GM12878 (cell line): ENCODE results near the gene MGAT4C. TPM values are rescaled to one million over a fixed set of nuclear protein-coding genes. Genes with fewer than 3 reads are reported as not detected.
"Not testable (repeated sequence)": the region's sequence is repeated elsewhere in the genome, so short reads cannot be mapped to it uniquely, and the experiment has no call there.

Source experiments
- ATAC-seq: fragments of 200-7000 bp; cut with Tn5 transposase; 3 replicates; pipeline ENCODE4 v1.9.1; 2020; ENCODE audit warnings: mild to moderate bottlenecking, moderate library complexity
- BruUV-seq: library from RNA; stranded (reverse); fragments of 400-500 nt; replicated peaks from 2 replicates; lab custom pipeline; 2021; lab: Mats Ljungman, UMichigan
- CTCF ChIA-PET: fragments of 300-600 bp; sonication (Branson Sonifier 250); formaldehyde crosslinking; extraction: SDS; loops from one replicate; lab custom pipeline; 2021; ENCODE audit warnings: inconsistent platforms; lab: Yijun Ruan, JAX
- POLR2A ChIA-PET: fragments of 350-600 bp; formaldehyde crosslinking; extraction: SDS; loops from one replicate; lab custom pipeline; 2021; ENCODE audit warnings: inconsistent platforms; lab: Charles Lee
- RAD21 ChIA-PET: fragments of 300-600 bp; sonication (Branson Sonifier 250); formaldehyde crosslinking; loops from one replicate; lab custom pipeline; 2023; ENCODE audit warnings: antibody characterized with exemption; ENCODE audit not compliant: unreplicated experiment; lab: Charles Lee
- SMC1A ChIA-PET: fragments of 300-600 bp; sonication (Branson Sonifier 250); formaldehyde crosslinking; loops from one replicate; lab custom pipeline; 2023; ENCODE audit not compliant: unreplicated experiment, uncharacterized antibody; lab: Charles Lee
- DNase-seq: peaks from one replicate; pipeline ENCODE4 v3.0.0-alpha.2; 2011; ENCODE audit warnings: low read depth, low spot score
- FAIRE-seq: peaks from 3 replicates; lab custom pipeline; 2011; peaks lifted over from hg19 to GRCh38; lab: Jason Lieb, UNC
- H2AFZ ChIP-seq: 2 replicates; pipeline ENCODE4 v1.6.0; 2011; ENCODE audit warnings: low read depth, low read length, control low read depth; ENCODE audit not compliant: control insufficient read depth
- H3K27ac ChIP-seq: 2 replicates; pipeline ENCODE4 v1.5.1; 2011; ENCODE audit warnings: control low read depth; ENCODE audit not compliant: control insufficient read depth, insufficient read depth
- H3K27me3 ChIP-seq, 2 experiments: replicated peaks in 1 of 2; 2 replicates each; pipeline versions ENCODE4 v1.6.0 to v1.6.1; 2011; ENCODE audit warnings: low read length in 1 of 2; ENCODE audit not compliant: control insufficient read depth in 2 of 2, insufficient read depth in 2 of 2
- H3K36me3 ChIP-seq, 2 experiments: 2 replicates each; pipeline ENCODE4 v1.5.1; 2011; ENCODE audit warnings: low read length in 1 of 2; ENCODE audit not compliant: control insufficient read depth in 2 of 2, insufficient read depth in 2 of 2
- H3K4me1 ChIP-seq: 2 replicates; pipeline ENCODE4 v1.6.1; 2011; ENCODE audit warnings: mild to moderate bottlenecking, low read length, moderate library complexity, mixed read lengths; ENCODE audit not compliant: control insufficient read depth, insufficient read depth
- H3K4me2 ChIP-seq: 2 replicates; pipeline ENCODE4 v1.6.0; 2011; ENCODE audit warnings: control low read depth; ENCODE audit not compliant: control insufficient read depth, insufficient read depth
- H3K4me3 ChIP-seq: fragments of 200-600 bp; sonication (generic); 2 replicates; pipeline ENCODE4 v1.5.1; 2016
- H3K79me2 ChIP-seq: 2 replicates; pipeline ENCODE4 v1.6.0; 2011; ENCODE audit warnings: low read length; ENCODE audit not compliant: control insufficient read depth, insufficient read depth
- H3K9ac ChIP-seq: 2 replicates; pipeline ENCODE4 v1.8.0; 2011; ENCODE audit warnings: low read length, control low read depth, mixed read lengths; ENCODE audit not compliant: control insufficient read depth, insufficient read depth
- H3K9me3 ChIP-seq: replicated peaks from 3 replicates; pipeline ENCODE4 v1.5.1; 2011; ENCODE audit warnings: mild to moderate bottlenecking, low read length; ENCODE audit not compliant: control insufficient read depth, insufficient read depth
- H4K20me1 ChIP-seq: 2 replicates; pipeline ENCODE4 v1.6.0; 2011; ENCODE audit not compliant: control insufficient read depth, insufficient read depth
- NFYB ChIP-seq: IDR thresholded peaks from 2 replicates; pipeline ENCODE4 v1.6.1; 2011; ENCODE audit warnings: low read depth, mild to moderate bottlenecking, low read length, improper control_type of control experiment, moderate library complexity; ENCODE audit not compliant: insufficient read depth
- RB1 ChIP-seq: fragments of 450-650 bp; formaldehyde crosslinking; IDR thresholded peaks from 2 replicates; pipeline ENCODE4 v1.6.1; 2017; ENCODE audit warnings: mild to moderate bottlenecking, borderline replicate concordance
- SPI1 ChIP-seq: IDR thresholded peaks from 2 replicates; pipeline ENCODE4 v1.6.1; 2011; ENCODE audit warnings: low read depth, mild to moderate bottlenecking, low read length, moderate library complexity, borderline replicate concordance; ENCODE audit not compliant: insufficient read depth
- WGBS: methylation state at CpG from one replicate; pipeline ENCODE4 v1.1.6; 2016; ENCODE audit warnings: low lambda C conversion rate; ENCODE audit not compliant: insufficient replicate concordance, insufficient coverage; ENCODE audit errors: missing lambda C conversion rate; 5-methylcytosine and 5-hydroxymethylcytosine counted together
- in situ Hi-C: fragments of 300-500 bp; cut with MboI; formaldehyde crosslinking; loops from 9 replicates; pipeline ENCODE4 v1.14.3; 2018; ENCODE audit warnings: mixed read lengths
- intact Hi-C: fragments of 100-400 bp; cut with micrococcal nuclease; formaldehyde crosslinking; loops from one replicate; pipeline ENCODE4 v1.14.2; 2022; ENCODE audit not compliant: unreplicated experiment
- polyA plus RNA-seq, 11 experiments: library from polyadenylated mRNA; depleted of rRNA in 4 of 11; unstranded in 6 of 11; stranded (reverse) in 5 of 11; fragments of >200 nt; fragmentation: Nextera tagmentation in 4 of 11; fragmentation: Illumina TruSeq in 1 of 11; extraction: Ambion mirVana in 4 of 11; extraction: Trizol in 1 of 11; gene quantifications; 1 replicate in 1 of 11; 2 replicates in 10 of 11; pipeline versions ENCODE4 v1.2.1 to v1.2.3, GENCODE V29; 2011 to 2016; ENCODE audit warnings: inconsistent platforms in 2 of 11, missing spikeins in 2 of 11, low read depth in 1 of 11
- total RNA-seq, 4 experiments: library from RNA; depleted of rRNA in 3 of 4; stranded (reverse); fragments of >200 nt in 3 of 4; fragmentation: Illumina TruSeq in 1 of 4; extraction: Trizol in 1 of 4; gene quantifications; 2 replicates each; pipeline versions ENCODE4 v1.2.1 to v1.2.3, GENCODE V29; 2013 to 2021
- TF ChIP-seq, protein P1 (sequence below): fragments of 450-650 bp; IDR thresholded peaks from 2 replicates; pipeline ENCODE4 v1.6.1; 2017; ENCODE audit warnings: mild to moderate bottlenecking, moderate library complexity
- TF ChIP-seq, protein P2 (sequence below): IDR thresholded peaks from 2 replicates; pipeline ENCODE4 v1.6.1; 2012; ENCODE audit warnings: improper control_type of control experiment, low read depth, low read length; ENCODE audit not compliant: insufficient replicate concordance

The MGAT4C gene
- total and polyA plus RNA-seq, 10 of the 15 experiments (the other 5 are each of a cell fraction or from before 2014, with no cell fraction given), result not detected

DNA sequence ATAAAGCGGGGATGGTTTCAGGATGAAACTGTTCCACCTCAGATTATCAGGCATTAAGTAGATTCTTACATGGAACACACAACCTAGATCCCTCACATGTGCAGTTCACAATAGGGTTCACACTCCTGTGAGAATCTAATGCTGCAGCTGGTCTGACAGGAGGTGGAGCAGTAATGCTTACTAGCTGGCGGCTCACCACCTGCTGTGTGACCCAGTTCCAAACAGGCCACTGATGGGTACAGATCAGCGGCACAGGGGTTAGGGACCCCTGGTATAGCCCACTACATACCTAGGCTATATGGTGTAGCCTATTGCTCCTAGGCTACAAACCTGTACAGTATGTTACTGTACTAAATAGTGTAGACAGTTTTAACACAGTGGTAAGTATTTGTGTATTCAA is 129.3 kb downstream of the MGAT4C start:
- FAIRE-seq, ATAC-seq, DNase-seq, H3K79me2 ChIP-seq, H3K27ac ChIP-seq, H3K27me3 ChIP-seq, intact Hi-C loops, SMC1A ChIA-PET, RAD21 ChIA-PET, H3K4me3 ChIP-seq, H4K20me1 ChIP-seq, in situ Hi-C loops, BruUV-seq, H3K36me3 ChIP-seq, H3K9ac ChIP-seq, H3K4me1 ChIP-seq, POLR2A ChIA-PET, H3K4me2 ChIP-seq, H3K9me3 ChIP-seq, H2AFZ ChIP-seq: not testable (repeated sequence)
- CTCF ChIA-PET, result interaction anchor here (0.6 kb wide), 1 partner anchor 16 kb away, joined by 3 read pairs; no protein-coding TSS in a partner anchor
- WGBS, result 16% methylated on average over 3 of the region's 3 CpGs

DNA sequence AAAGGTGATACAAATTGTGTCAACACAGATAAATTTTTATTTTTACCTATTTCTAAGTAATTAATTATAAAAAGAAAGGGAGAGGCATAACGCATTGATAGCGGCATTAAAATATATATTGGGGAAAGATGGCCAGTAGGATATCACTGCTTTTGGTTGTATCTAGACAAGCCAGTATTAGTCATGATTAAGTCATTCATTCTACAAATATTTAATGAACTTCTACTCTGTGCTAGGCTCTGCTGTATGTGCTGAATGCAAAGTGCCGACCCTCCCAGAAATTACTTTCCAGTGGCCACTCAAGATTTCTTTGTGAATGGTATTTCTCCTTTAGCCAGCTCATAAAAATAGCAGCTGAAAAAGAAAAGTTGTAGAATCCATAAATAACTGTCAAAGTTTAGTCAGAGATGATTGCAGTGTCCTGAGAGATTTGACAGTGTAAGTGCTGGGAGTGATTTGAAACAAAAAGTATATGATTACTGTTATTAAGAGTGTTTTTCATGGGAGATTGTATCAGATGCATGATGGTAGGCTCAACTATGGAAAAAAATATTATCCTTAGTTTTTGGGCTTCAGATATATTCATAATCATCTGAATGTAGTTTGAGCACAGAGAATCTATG is 133.2 kb downstream of the MGAT4C start:
- no peak for FAIRE-seq
- H3K4me3 ChIP-seq, result no peak overlapping the region
- H3K36me3 ChIP-seq, result no peaks in the 10 kb centered on the region
- no peaks in the 10 kb centered on the region for H3K79me2 ChIP-seq
- intact Hi-C loops (no loop called here), in situ Hi-C loops (no loop called here)
- CTCF ChIA-PET, result no interaction called here
- H3K9me3 ChIP-seq, result no peaks in the 10 kb centered on the region
- SMC1A ChIA-PET, result no interaction called here
- RAD21 ChIA-PET, result no interaction called here
- H3K4me1 ChIP-seq, result no peaks in the 10 kb centered on the region
- no peak for DNase-seq
- no peak overlapping the region for H3K27ac ChIP-seq
- WGBS, result 22% methylated on average over 3 of the region's 3 CpGs
- no peaks in the 10 kb centered on the region for H3K27me3 ChIP-seq
- H2AFZ ChIP-seq, result no peak overlapping the region
- no peak overlapping the region for H3K4me2 ChIP-seq
- no peak overlapping the region for H3K9ac ChIP-seq
- POLR2A ChIA-PET, result no interaction called here
- no peaks in the 10 kb centered on the region for H4K20me1 ChIP-seq
- no TSS peak for BruUV-seq
- ATAC-seq, result no peak
- TF ChIP-seq SPI1 (no peak), NFYB (no peak), RB1 (no peak)
- TF ChIP-seq, protein P1, sequence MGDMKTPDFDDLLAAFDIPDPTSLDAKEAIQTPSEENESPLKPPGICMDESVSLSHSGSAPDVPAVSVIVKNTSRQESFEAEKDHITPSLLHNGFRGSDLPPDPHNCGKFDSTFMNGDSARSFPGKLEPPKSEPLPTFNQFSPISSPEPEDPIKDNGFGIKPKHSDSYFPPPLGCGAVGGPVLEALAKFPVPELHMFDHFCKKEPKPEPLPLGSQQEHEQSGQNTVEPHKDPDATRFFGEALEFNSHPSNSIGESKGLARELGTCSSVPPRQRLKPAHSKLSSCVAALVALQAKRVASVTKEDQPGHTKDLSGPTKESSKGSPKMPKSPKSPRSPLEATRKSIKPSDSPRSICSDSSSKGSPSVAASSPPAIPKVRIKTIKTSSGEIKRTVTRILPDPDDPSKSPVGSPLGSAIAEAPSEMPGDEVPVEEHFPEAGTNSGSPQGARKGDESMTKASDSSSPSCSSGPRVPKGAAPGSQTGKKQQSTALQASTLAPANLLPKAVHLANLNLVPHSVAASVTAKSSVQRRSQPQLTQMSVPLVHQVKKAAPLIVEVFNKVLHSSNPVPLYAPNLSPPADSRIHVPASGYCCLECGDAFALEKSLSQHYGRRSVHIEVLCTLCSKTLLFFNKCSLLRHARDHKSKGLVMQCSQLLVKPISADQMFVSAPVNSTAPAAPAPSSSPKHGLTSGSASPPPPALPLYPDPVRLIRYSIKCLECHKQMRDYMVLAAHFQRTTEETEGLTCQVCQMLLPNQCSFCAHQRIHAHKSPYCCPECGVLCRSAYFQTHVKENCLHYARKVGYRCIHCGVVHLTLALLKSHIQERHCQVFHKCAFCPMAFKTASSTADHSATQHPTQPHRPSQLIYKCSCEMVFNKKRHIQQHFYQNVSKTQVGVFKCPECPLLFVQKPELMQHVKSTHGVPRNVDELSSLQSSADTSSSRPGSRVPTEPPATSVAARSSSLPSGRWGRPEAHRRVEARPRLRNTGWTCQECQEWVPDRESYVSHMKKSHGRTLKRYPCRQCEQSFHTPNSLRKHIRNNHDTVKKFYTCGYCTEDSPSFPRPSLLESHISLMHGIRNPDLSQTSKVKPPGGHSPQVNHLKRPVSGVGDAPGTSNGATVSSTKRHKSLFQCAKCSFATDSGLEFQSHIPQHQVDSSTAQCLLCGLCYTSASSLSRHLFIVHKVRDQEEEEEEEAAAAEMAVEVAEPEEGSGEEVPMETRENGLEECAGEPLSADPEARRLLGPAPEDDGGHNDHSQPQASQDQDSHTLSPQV, result no peak
- TF ChIP-seq, protein P2, sequence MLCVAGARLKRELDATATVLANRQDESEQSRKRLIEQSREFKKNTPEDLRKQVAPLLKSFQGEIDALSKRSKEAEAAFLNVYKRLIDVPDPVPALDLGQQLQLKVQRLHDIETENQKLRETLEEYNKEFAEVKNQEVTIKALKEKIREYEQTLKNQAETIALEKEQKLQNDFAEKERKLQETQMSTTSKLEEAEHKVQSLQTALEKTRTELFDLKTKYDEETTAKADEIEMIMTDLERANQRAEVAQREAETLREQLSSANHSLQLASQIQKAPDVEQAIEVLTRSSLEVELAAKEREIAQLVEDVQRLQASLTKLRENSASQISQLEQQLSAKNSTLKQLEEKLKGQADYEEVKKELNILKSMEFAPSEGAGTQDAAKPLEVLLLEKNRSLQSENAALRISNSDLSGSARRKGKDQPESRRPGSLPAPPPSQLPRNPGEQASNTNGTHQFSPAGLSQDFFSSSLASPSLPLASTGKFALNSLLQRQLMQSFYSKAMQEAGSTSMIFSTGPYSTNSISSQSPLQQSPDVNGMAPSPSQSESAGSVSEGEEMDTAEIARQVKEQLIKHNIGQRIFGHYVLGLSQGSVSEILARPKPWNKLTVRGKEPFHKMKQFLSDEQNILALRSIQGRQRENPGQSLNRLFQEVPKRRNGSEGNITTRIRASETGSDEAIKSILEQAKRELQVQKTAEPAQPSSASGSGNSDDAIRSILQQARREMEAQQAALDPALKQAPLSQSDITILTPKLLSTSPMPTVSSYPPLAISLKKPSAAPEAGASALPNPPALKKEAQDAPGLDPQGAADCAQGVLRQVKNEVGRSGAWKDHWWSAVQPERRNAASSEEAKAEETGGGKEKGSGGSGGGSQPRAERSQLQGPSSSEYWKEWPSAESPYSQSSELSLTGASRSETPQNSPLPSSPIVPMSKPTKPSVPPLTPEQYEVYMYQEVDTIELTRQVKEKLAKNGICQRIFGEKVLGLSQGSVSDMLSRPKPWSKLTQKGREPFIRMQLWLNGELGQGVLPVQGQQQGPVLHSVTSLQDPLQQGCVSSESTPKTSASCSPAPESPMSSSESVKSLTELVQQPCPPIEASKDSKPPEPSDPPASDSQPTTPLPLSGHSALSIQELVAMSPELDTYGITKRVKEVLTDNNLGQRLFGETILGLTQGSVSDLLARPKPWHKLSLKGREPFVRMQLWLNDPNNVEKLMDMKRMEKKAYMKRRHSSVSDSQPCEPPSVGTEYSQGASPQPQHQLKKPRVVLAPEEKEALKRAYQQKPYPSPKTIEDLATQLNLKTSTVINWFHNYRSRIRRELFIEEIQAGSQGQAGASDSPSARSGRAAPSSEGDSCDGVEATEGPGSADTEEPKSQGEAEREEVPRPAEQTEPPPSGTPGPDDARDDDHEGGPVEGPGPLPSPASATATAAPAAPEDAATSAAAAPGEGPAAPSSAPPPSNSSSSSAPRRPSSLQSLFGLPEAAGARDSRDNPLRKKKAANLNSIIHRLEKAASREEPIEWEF, result no peak
